Measurements from ENCODE around the gene ZIC5. TPM values are rescaled to one million over a fixed set of nuclear protein-coding genes. Genes with fewer than 3 reads are reported as not detected.

The ZIC5 gene
- total and polyA plus RNA-seq, 2 of the 13 experiments (the other 11 are each of a cell fraction or from before 2014, with no cell fraction given) = 0.02 to 0.07 TPM

GRCh38 chr13:99956473-99957349 is 14.9 kb downstream of the ZIC5 start (continued):
- TF ChIP-seq MEIS2 (CRISPR knock-in tag; IDR thresholded peaks at IDR 0.05) = peak; percentile 62; the same call in 1 of the 2 replicates
- peak; percentile 52; the same call in 1 of the 2 replicates for TF ChIP-seq HDAC2 (CRISPR knock-in tag; IDR thresholded peaks at IDR 0.05)
- TF ChIP-seq KDM5B (CRISPR knock-in tag; IDR thresholded peaks at IDR 0.05; ENCODE audit: borderline replicate concordance) = peak; percentile 27; the same call in 1 of the 2 replicates
- TF ChIP-seq SALL1 (CRISPR knock-in tag; IDR thresholded peaks at IDR 0.05) = peak; percentile 68
- TF ChIP-seq RAD21 (CRISPR knock-in tag; IDR thresholded peaks at IDR 0.05) = no peak
- TF ChIP-seq, protein P1, sequence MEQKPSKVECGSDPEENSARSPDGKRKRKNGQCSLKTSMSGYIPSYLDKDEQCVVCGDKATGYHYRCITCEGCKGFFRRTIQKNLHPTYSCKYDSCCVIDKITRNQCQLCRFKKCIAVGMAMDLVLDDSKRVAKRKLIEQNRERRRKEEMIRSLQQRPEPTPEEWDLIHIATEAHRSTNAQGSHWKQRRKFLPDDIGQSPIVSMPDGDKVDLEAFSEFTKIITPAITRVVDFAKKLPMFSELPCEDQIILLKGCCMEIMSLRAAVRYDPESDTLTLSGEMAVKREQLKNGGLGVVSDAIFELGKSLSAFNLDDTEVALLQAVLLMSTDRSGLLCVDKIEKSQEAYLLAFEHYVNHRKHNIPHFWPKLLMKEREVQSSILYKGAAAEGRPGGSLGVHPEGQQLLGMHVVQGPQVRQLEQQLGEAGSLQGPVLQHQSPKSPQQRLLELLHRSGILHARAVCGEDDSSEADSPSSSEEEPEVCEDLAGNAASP (CRISPR knock-in tag; IDR thresholded peaks at IDR 0.05; ENCODE audit: borderline replicate concordance) = peak; percentile 18; the same call in 1 of the 2 replicates
- no peak for TF ChIP-seq ZNF567 (CRISPR knock-in tag; IDR thresholded peaks at IDR 0.05; ENCODE audit: borderline replicate concordance)
- TF ChIP-seq PATZ1 (CRISPR knock-in tag; IDR thresholded peaks at IDR 0.05) = peak; percentile 75
- TF ChIP-seq THAP7 (CRISPR knock-in tag; IDR thresholded peaks at IDR 0.05) = 0 out of 2 replicates have a peak, but pooled peaks have one; percentile 48
- 0 out of 2 replicates have a peak, but pooled peaks have one; percentile 36 for TF ChIP-seq NCOA1 (CRISPR knock-in tag; IDR thresholded peaks at IDR 0.05)
- no peak for TF ChIP-seq ZNF546 (CRISPR knock-in tag; conservative IDR thresholded peaks at IDR 0.05)
- TF ChIP-seq TBX2 (CRISPR knock-in tag; IDR thresholded peaks at IDR 0.05; ENCODE audit: borderline replicate concordance) = peak; percentile 78
- TF ChIP-seq ZNF558 (CRISPR knock-in tag; IDR thresholded peaks at IDR 0.05; ENCODE audit: borderline replicate concordance) = 0 out of 2 replicates have a peak, but pooled peaks have one; percentile 36
- TF ChIP-seq, protein P2, sequence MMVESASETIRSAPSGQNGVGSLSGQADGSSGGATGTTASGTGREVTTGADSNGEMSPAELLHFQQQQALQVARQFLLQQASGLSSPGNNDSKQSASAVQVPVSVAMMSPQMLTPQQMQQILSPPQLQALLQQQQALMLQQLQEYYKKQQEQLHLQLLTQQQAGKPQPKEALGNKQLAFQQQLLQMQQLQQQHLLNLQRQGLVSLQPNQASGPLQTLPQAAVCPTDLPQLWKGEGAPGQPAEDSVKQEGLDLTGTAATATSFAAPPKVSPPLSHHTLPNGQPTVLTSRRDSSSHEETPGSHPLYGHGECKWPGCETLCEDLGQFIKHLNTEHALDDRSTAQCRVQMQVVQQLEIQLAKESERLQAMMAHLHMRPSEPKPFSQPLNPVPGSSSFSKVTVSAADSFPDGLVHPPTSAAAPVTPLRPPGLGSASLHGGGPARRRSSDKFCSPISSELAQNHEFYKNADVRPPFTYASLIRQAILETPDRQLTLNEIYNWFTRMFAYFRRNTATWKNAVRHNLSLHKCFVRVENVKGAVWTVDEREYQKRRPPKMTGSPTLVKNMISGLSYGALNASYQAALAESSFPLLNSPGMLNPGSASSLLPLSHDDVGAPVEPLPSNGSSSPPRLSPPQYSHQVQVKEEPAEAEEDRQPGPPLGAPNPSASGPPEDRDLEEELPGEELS (CRISPR knock-in tag; IDR thresholded peaks at IDR 0.05) = peak; percentile 95
- 0 out of 2 replicates have a peak, but pooled peaks have one; percentile 17 for TF ChIP-seq ZNF264 (CRISPR knock-in tag; IDR thresholded peaks at IDR 0.05)
- peak; percentile 48; the same call in 1 of the 2 replicates for TF ChIP-seq ARID4A (CRISPR knock-in tag; IDR thresholded peaks at IDR 0.05; ENCODE audit: borderline replicate concordance)
- 0 out of 2 replicates have a peak, but pooled peaks have one; percentile 42 for TF ChIP-seq ZNF205 (CRISPR knock-in tag; IDR thresholded peaks at IDR 0.05)
